Uterus (tissue), 4 donors: ENCODE data around the gene CAGE1. TPM values are rescaled to one million over a fixed set of nuclear protein-coding genes. Genes with fewer than 3 reads are reported as not detected.

Experiments
- DNase-seq, 2 donors: peaks; one replicate each; pipeline ENCODE4 v3.0.0-alpha.2; 2019 to 2020
- H3K27ac ChIP-seq, 2 donors: fragments of 200-600 bp; sonication (generic); 1 replicate in 1 of 2; 2 replicates in 1 of 2; pipeline ENCODE4 v1.5.1; 2016 to 2018
- H3K27me3 ChIP-seq, 2 donors: fragments of 200-600 bp; sonication (generic); one replicate each; pipeline ENCODE4 v1.5.1; 2018 to 2019; ENCODE audit warnings: control low read depth in 1 of 2
- H3K36me3 ChIP-seq, 2 donors: fragments of 200-600 bp; sonication (generic); one replicate each; pipeline ENCODE4 v1.5.1; 2019; ENCODE audit warnings: control low read depth in 1 of 2
- H3K4me1 ChIP-seq, 2 donors: fragments of 200-600 bp; sonication (generic); one replicate each; pipeline ENCODE4 v1.5.1; 2018 to 2019; ENCODE audit warnings: control low read depth in 1 of 2
- H3K4me3 ChIP-seq, 2 donors: fragments of 200-600 bp; sonication (generic); 1 replicate in 1 of 2; 2 replicates in 1 of 2; pipeline ENCODE4 v1.5.1; 2018 to 2019; ENCODE audit warnings: mild to moderate bottlenecking in 1 of 2
- H3K9me3 ChIP-seq, 2 donors: fragments of 200-600 bp; sonication (generic); one replicate each; pipeline ENCODE4 v1.5.1; 2019; ENCODE audit warnings: control low read depth in 1 of 2
- CTCF ChIP-seq, 4 experiments: fragments of 200-600 bp in 2 of 4; fragments of 450-650 bp in 2 of 4; sonication (generic) in 2 of 4; IDR thresholded peaks; one replicate each; pipeline ENCODE4 v1.5.1; 2016 to 2019; ENCODE audit warnings: antibody characterized with exemption in 4 of 4, mild to moderate bottlenecking in 2 of 4, moderate library complexity in 1 of 4
- POLR2A ChIP-seq, 2 donors: fragments of 450-650 bp; IDR thresholded peaks; one replicate each; pipeline ENCODE4 v1.6.1; 2016; ENCODE audit warnings: antibody characterized with exemption in 2 of 2, mild to moderate bottlenecking in 1 of 2, moderate library complexity in 1 of 2
- intact Hi-C: fragments of 100-400 bp; cut with DNase I; formaldehyde crosslinking; loops from one replicate; pipeline ENCODE4 v1.15.1; 2023; ENCODE audit warnings: low total_unique reads
- total RNA-seq, 4 donors: library from RNA; depleted of rRNA in 3 of 4; stranded (reverse); fragments of >200 nt in 3 of 4; gene quantifications; one replicate each; pipeline versions ENCODE4 v1.1.0 to v1.2.4, GENCODE V29; 2014 to 2023
- donor health status: DM: yes; HTN: yes; CAD: no.

The CAGE1 gene
- total RNA-seq, 4 donors from 2014 or later = 0.28 TPM; not detected in 3

GRCh38 chr6:7392402-7392801 lies 2.9 kb upstream of the CAGE1 start:
- Histone ChIP-seq H3K27me3 (no peaks in the 10 kb centered on the region), H3K36me3 (no peaks in the 10 kb centered on the region), H3K27ac (no peak overlapping the region), H3K4me3 (no peak overlapping the region), H3K9me3 (no peaks in the 10 kb centered on the region), H3K4me1 (peaks cover 0 to 12% of the 10 kb centered on the region in 2 donors)
- no peak for DNase-seq
- TF ChIP-seq POLR2A (IDR thresholded peaks at IDR 0.05) = no peak
- TF ChIP-seq CTCF (IDR thresholded peaks at IDR 0.05) = no peak
- intact Hi-C loops = no loop called here

- Histone ChIP-seq H3K4me3 (no peak overlapping the region), H3K9me3 (no peaks in the 10 kb centered on the region), H3K27me3 (no peaks in the 10 kb centered on the region), H3K27ac (no peak overlapping the region), H3K4me1 (peaks cover 0 to 12% of the 10 kb centered on the region in 2 donors), H3K36me3 (no peaks in the 10 kb centered on the region)
- intact Hi-C loops = no loop called here
- DNase-seq = no peak
- TF ChIP-seq CTCF (IDR thresholded peaks at IDR 0.05) = no peak
- no peak for TF ChIP-seq POLR2A (IDR thresholded peaks at IDR 0.05)
These were observed 1.6 kb upstream of the CAGE1 start for GRCh38 chr6:7391151-7391550.

- peak overlapping the region; percentile 90 to 92 for H3K27ac ChIP-seq
- TF ChIP-seq CTCF (IDR thresholded peaks at IDR 0.05) (no peak), POLR2A (IDR thresholded peaks at IDR 0.05) (no peak)
- intact Hi-C loops = no loop called here
These were observed 810 bp upstream of the CAGE1 start for GRCh38 chr6:7390226-7390878.

GRCh38 chr6:7389162-7389450 lies 436 bp downstream of the CAGE1 start:
- Histone ChIP-seq H3K27ac (peak overlapping the region; percentile 90 to 92), H3K4me1 (peaks cover 0 to 12% of the 10 kb centered on the region in 2 donors), H3K36me3 (no peaks in the 10 kb centered on the region), H3K4me3 (peak overlapping the region; percentile 78 to 84), H3K9me3 (no peaks in the 10 kb centered on the region), H3K27me3 (no peaks in the 10 kb centered on the region)
- intact Hi-C loops = no loop called here
- DNase-seq = no peak
- TF ChIP-seq POLR2A (IDR thresholded peaks at IDR 0.05) (no peak), CTCF (IDR thresholded peaks at IDR 0.05) (no peak)

More at GRCh38 chr6:7390226-7390878, 810 bp upstream of the CAGE1 start:
- peaks cover 0 to 12% of the 10 kb centered on the region in 2 donors for H3K4me1 ChIP-seq
- H3K4me3 ChIP-seq = peak overlapping the region; percentile 78 to 84
- no peaks in the 10 kb centered on the region for H3K36me3 ChIP-seq
- H3K9me3 ChIP-seq = no peaks in the 10 kb centered on the region
- no peak for DNase-seq
- H3K27me3 ChIP-seq = no peaks in the 10 kb centered on the region

- H3K9me3 ChIP-seq = no peaks in the 10 kb centered on the region
- DNase-seq = no peak
- no peaks in the 10 kb centered on the region for H3K4me1 ChIP-seq
- intact Hi-C loops = no loop called here
- H3K36me3 ChIP-seq = no peaks in the 10 kb centered on the region
- TF ChIP-seq POLR2A (IDR thresholded peaks at IDR 0.05) = no peak
- H3K27ac ChIP-seq = no peak overlapping the region
- no peak overlapping the region for H3K4me3 ChIP-seq
- H3K27me3 ChIP-seq = no peaks in the 10 kb centered on the region
These were observed 8.4 kb downstream of the CAGE1 start for GRCh38 chr6:7381092-7381491.

GRCh38 chr6:7378740-7379139 lies 10.8 kb downstream of the CAGE1 start:
- Histone ChIP-seq H3K4me1 (no peaks in the 10 kb centered on the region), H3K27ac (no peak overlapping the region), H3K27me3 (no peaks in the 10 kb centered on the region), H3K9me3 (no peaks in the 10 kb centered on the region), H3K4me3 (no peak overlapping the region), H3K36me3 (no peaks in the 10 kb centered on the region)
- DNase-seq = no peak
- no peak for TF ChIP-seq CTCF (IDR thresholded peaks at IDR 0.05)
- no peak for TF ChIP-seq POLR2A (IDR thresholded peaks at IDR 0.05)
- intact Hi-C loops = no loop called here
